Measurements from ENCODE around the gene SLC25A17. TPM values are rescaled to one million over a fixed set of nuclear protein-coding genes. Genes with fewer than 3 reads are reported as not detected.

The SLC25A17 gene, protein sequence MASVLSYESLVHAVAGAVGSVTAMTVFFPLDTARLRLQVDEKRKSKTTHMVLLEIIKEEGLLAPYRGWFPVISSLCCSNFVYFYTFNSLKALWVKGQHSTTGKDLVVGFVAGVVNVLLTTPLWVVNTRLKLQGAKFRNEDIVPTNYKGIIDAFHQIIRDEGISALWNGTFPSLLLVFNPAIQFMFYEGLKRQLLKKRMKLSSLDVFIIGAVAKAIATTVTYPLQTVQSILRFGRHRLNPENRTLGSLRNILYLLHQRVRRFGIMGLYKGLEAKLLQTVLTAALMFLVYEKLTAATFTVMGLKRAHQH
- total RNA-seq = 8.5 and 21.6 TPM in 2 replicates

DNA sequence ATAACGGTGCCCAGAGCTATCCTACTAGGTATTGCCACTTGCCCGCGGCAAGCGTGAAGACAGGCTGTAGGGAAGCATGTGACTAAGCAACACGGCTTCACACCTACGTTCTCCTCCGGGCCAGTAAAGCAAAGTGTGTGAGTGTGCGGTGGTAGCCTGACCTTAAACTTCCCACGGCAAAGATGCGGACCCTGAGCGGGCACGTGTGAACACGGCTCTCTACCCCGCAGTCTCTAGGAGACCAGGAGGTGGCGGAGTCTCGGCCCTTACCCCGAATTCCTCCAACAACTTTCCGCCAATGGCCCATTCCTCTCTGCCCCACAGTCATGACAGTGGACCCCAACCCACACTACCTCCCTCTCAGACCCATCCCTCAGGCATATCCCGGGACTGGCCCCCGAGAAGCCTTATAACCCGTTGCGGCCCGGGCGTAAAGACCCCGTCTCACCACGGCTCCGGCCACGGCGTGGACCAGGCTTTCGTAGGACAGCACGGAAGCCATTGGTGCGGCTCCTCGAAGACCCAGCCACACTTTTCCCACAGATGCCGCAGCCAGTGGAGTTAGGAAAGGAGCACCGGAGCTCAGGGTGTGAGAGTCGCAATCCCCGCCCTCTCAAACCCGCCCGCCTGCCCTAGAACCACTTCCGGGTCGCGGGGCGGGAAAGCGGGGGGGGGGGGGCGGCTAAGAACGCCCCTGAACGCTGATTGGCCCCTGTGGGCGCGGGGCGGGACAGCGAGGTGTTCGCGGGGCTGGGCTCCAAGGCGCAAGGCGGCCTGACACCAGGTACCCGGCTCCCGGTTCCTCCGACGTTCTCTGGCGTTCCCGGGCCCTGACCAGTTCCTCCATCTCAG, at the start of gene SLC25A17:
Gene SLC25A17 (minus strand): TSS at position 600 of the 852 bp plus-strand sequence. CDS start 98 bp downstream, at position 502.

GRCh38 chr22:40862013-40862412, 42.9 kb upstream of the SLC25A17 start, which contains the start of gene DNAJB7:
Gene DNAJB7 (minus strand): TSS chr22:40862113. CDS start chr22:40861994, 119 bp downstream.

DNA sequence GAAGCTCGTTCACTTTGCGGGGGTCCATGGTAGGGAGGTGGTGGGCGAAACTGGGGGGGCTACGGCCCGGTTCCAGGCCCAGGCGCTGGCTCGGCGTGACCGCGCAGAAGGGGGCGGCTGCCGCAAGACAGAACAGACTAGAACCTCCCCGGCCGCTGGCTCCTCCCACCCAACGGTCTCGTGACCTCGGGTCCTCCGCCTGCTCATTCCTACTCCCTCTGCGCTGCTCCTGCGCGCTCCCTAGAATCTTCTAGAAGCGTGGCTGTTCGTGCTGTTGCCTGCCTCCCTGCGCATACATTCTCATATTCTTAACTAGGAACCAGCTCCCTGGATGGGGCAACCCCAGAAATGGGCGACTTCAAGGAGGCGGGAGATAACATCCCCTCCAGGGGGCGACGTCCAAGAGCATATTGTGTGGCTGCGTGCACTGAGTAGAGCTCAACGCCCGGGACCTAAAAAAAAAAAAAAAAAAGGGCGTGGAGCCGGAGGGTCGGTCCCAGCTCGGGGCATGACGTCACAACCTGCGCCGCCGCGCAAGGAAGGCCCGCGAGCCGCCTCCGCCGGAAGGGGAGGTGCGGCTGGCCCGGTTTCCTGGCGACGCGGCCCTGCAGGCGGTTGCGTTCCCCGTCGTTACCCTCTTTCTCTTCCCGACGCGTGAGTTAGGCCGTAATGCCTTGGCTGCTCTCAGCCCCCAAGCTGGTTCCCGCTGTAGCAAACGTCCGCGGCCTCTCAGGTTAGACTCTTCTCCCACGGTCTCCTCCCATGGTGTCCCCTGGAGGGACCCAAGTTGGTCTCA, 37.6 kb upstream of the SLC25A17 start, which contains the start of the genes ST13 and XPNPEP3:
Gene ST13 (minus strand): TSS at position 127 of the 796 bp plus-strand sequence. CDS start 99 bp downstream, at position 28.
Gene XPNPEP3 (plus strand): TSS at position 636 of the 796 bp plus-strand sequence. CDS start 34 bp downstream, at position 670.

Other genes starting within 250 kb of the SLC25A17 start
- gene MRTFA, start 182.6 kb downstream of the SLC25A17 start, total RNA-seq = 49.2 and 51.8 TPM in 2 replicates
- not detected in 2 replicates for gene MCHR1, start 139.9 kb downstream of the SLC25A17 start, total RNA-seq
- gene ST13, start 37.3 kb upstream of the SLC25A17 start, total RNA-seq = 136 and 146 TPM in 2 replicates
- 8.2 and 10.0 TPM in 2 replicates for gene XPNPEP3, start 37.8 kb upstream of the SLC25A17 start, total RNA-seq
- gene DNAJB7, start 42.8 kb upstream of the SLC25A17 start, total RNA-seq = not detected in 2 replicates
- 31.7 and 56.7 TPM in 2 replicates for gene RBX1, start 132.0 kb upstream of the SLC25A17 start, total RNA-seq